D721Med (cell line): ENCODE data around the gene NENF.

Experiments
- DNase-seq: peaks from one replicate; pipeline ENCODE4 v3.0.0; 2011; ENCODE audit warnings: low spot score; ENCODE audit not compliant: insufficient read length
- FAIRE-seq: peaks from 2 replicates; lab custom pipeline; 2011; peaks lifted over from hg19 to GRCh38; lab: Jason Lieb, UNC
- TF ChIP-seq, protein P1 (sequence below): IDR thresholded peaks from 2 replicates; pipeline ENCODE4 v1.5.1; 2012; ENCODE audit warnings: mild to moderate bottlenecking, control low read depth; ENCODE audit not compliant: insufficient read depth; ENCODE audit errors: missing control alignments

NENF gene

DNA sequence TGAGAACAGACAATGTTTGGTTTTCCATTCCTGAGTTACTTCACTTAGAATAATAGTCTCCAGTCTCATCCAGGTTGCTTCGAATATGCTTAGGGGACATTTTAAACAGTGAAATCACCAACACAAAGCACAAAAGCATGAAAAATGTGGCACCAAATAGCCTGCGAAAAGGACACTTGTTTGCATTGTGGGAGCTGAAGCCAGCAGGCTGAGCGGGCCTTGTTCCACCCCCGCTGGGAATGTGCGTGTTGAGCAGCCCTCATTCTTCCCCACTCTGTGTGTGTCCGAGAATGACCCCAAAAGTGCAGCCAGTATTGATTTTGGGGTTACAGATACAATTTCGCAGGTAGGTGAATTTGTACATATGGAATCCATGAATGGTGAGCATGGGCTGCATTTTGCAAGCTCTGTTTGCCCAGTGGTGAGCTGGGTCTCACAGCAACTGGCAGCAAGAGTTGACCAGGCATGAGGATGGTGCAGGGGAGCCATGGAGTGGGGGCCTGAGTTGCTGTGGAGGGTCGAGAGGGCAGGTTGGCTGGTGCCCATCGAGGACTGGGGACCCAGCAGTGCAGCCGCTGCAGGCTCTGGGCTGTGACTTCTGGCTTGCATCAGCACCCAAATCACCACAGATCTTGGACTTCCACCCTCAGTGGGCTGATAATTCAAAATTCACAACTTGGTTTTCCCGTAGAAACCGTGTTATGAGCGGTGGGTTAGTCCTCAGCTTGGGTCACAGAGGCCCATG is 29.4 kb downstream of the NENF start:
- DNase-seq (no peak), FAIRE-seq (no peak)
- TF ChIP-seq, protein P1, sequence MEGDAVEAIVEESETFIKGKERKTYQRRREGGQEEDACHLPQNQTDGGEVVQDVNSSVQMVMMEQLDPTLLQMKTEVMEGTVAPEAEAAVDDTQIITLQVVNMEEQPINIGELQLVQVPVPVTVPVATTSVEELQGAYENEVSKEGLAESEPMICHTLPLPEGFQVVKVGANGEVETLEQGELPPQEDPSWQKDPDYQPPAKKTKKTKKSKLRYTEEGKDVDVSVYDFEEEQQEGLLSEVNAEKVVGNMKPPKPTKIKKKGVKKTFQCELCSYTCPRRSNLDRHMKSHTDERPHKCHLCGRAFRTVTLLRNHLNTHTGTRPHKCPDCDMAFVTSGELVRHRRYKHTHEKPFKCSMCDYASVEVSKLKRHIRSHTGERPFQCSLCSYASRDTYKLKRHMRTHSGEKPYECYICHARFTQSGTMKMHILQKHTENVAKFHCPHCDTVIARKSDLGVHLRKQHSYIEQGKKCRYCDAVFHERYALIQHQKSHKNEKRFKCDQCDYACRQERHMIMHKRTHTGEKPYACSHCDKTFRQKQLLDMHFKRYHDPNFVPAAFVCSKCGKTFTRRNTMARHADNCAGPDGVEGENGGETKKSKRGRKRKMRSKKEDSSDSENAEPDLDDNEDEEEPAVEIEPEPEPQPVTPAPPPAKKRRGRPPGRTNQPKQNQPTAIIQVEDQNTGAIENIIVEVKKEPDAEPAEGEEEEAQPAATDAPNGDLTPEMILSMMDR = no peak

- peak; percentile 98 for FAIRE-seq
- TF ChIP-seq, protein P1 = no peak
- DNase-seq = peak; percentile 96
Observed at GRCh38 chr1:212463565-212464285, 31.0 kb downstream of the NENF start.

- TF ChIP-seq, protein P1 = no peak
- no peak for FAIRE-seq
- DNase-seq = no peak
Observed at GRCh38 chr1:212465311-212465710, 32.6 kb downstream of the NENF start.

DNA sequence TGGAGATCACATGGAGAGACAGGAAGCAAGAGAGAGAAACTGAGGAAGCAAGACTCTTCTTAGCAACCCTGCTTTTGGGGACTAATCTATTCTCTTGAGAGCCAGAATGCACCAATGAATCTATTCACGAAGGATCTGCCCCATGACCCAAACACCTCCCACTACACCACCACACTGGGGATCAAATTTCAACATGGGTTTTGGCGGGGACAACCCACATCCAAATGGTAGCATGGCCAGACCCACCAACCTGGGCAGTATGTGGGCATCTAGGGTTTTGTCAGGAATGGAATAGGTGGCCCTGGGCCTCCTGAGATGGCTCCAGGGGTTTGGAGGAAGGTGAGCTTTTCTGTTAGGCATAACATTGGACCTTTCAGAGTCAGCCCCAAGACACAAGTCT is 33.7 kb downstream of the NENF start:
- FAIRE-seq = no peak
- no peak for DNase-seq
- TF ChIP-seq, protein P1 = no peak

- FAIRE-seq (no peak), DNase-seq (no peak)
- TF ChIP-seq, protein P1 = no peak
Observed at GRCh38 chr1:212466898-212467650, 34.4 kb downstream of the NENF start.

DNA sequence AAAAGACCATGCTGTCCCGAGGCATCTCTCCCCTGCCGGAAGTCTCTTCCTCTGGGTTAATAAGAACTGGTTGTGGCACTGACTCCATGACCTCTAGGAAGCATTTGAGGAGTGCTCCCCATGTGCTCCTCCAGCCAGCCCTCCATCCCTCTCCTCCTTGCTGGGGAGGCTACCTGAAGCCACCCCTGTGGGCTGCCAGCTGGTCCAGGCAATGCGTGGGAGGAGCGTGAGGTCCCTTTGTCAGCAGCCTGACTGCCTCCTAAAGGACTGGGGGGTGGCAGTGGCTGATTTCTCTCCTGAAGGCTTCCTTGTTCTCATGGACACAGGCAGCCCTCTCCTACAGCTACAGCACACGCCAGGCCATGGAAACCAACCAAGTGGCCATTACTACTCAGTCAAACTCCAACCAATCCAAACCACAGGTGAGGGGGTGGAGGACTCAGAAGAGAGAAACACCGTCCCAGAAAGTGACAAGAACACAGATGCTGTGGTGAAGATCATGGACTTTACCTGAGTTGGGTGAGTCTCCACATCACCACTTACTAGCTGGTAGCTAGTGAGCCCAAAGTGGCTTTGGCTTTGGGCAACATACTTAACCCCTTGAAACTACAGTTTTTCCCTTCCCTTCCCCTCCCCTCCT is 35.2 kb downstream of the NENF start:
- DNase-seq (no peak), FAIRE-seq (no peak)
- TF ChIP-seq, protein P1 = no peak
